GM18505 (cell line): ENCODE results near the gene MPHOSPH10.
"Not testable (repeated sequence)": the region's sequence is repeated elsewhere in the genome, so short reads cannot be mapped to it uniquely, and the experiment has no call there.

Source experiments
- ATAC-seq: cut with Tn5 transposase; IDR thresholded peaks from one replicate; pipeline ENCODE4 v1.9.1; 2021; ENCODE audit not compliant: unreplicated experiment
- POLR2A ChIP-seq: IDR thresholded peaks from 4 replicates; pipeline ENCODE4 v1.6.1; 2011; ENCODE audit warnings: borderline replicate concordance; ENCODE audit not compliant: insufficient read depth, insufficient read length; ENCODE audit errors: extremely low read depth

MPHOSPH10 gene

DNA sequence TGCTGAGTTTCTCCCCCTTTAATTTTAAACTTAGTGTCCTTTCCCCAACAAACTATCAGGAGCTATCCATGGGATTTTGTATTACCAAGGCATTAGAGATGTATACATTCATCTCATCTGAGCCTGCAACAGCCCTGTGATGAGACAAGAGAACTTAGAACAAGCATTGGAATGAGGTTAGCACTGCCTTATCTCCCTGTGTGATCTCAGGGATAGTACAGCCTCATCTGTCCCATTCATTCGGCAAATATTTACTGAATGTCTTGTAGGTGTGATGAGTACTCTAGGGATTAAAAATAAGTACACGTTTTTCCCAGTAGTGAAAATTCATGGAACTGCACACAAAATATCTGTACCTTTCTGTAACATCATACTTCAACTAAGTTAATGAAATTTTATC is 50.9 kb downstream of the MPHOSPH10 start:
- TF ChIP-seq POLR2A: no peak
- ATAC-seq: no peak

DNA sequence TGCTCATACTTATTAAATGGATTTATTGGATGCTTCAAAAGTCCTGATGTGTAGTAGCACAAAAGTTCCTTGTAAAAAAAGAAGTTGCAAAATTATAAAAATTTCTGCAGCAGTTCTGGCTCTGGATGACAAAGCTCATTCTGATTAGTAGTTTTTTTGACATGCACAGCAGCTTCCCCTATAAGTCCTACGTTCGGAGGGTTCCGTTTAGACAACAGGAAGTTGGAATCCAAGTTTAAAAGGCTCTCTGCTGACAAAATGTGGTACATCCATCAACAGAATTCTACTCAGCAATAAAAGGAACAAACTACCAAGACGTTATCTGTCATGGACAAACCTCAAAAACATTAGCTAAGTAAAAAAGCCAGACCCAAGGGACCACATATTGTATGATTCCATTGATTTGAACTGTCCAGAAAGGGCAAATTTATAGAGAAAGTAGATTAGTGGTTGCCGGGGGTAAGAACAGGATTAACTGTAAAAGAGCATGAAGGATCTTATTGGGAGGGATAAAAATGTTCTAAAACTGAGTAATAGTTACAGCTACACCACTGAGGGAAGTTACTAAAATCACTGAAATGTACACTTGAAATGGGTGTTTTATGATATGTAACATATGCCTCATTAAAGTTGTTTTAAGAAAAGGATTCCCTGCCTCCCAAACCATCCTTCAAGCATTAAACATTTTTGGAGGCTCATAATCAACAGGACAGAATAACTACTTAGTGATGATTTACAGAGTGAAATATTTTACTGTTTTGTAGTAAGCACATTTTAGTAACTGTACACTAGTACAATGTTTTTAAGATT is 53.1 kb downstream of the MPHOSPH10 start:
- not testable (repeated sequence) for ATAC-seq

GRCh38 chr2:71186973-71187372 is 56.5 kb downstream of the MPHOSPH10 start:
- no peak for TF ChIP-seq POLR2A
- ATAC-seq: no peak

- ATAC-seq: no peak
- TF ChIP-seq POLR2A: no peak
Measured at GRCh38 chr2:71187589-71187988, 57.2 kb downstream of the MPHOSPH10 start.

DNA sequence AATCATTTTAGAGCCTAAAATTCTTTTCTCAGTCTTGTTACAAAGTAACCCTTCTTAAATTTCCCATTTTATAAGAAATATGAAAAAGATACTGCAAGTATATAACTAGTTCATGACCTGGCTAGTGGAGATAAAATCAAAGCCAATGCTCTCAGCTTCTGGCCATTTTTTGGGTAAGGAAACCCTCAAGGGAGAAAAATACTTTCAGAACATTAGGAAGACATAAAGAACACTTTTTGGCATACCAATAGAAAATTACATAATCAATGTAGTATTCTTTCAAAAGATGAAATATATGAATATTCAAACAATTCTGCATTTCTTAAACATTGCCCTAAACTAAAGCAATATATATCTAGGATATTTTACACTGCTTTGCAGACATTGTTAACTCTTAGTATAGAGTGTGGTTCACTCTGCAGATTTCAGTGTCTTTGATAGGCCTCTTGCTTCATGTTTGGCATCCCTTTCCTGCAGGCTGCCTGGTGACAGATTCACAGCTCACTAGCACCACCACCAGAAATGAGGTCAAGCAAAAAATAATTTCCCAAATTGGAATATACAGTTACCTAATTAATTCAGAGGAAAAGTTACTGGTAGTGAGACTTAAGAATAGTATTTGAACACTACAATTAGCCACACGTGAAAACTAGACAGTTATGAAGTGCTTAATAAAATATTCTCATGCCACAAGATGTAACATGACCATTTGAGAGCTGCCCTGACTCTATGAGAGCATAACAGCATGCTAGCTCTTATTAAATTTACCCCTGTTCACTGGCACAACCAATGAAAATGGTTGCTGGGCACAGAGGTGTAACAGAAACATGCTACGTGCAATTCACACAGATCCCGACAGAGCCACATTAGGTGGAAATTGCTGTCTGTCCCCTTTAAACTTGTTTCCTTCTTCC is 60.5 kb downstream of the MPHOSPH10 start:
- TF ChIP-seq POLR2A: no peak
- no peak for ATAC-seq

- no peak for ATAC-seq
- no peak for TF ChIP-seq POLR2A
Measured at GRCh38 chr2:71191570-71191943, 61.1 kb downstream of the MPHOSPH10 start.
